ENCODE results near the gene ARL13A.
"Not testable (repeated sequence)": the region's sequence is repeated elsewhere in the genome, so short reads cannot be mapped to it uniquely, and the experiment has no call there.

Gene ARL13A

DNA sequence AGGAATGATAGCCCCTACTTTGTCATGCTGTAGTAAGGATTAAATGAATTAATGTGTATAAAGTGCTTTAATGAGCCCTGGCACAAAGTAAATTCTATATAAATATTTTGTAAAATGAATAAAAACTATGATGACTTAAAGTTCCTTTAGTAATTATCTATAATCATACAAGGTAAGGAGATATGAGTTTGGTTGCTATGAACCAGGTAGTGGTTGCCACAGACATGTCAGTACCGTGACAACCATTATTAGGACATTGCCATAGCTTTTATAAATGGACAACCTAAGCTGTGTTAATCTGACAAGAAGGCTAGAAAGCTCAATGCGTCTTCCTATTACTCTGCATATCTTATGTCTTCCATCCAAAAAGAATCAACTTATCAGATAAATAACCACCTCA is at the start of gene ARL13A:
TSS of gene ARL13A (plus strand) at position 301 of the 400 bp plus-strand sequence. CDS start 3,982 bp downstream, outside the sequence.
- DNase-seq = no peak

- DNase-seq = no peak
Observed at GRCh38 chrX:100924375-100924774, 45.1 kb upstream of the ARL13A start.

DNA sequence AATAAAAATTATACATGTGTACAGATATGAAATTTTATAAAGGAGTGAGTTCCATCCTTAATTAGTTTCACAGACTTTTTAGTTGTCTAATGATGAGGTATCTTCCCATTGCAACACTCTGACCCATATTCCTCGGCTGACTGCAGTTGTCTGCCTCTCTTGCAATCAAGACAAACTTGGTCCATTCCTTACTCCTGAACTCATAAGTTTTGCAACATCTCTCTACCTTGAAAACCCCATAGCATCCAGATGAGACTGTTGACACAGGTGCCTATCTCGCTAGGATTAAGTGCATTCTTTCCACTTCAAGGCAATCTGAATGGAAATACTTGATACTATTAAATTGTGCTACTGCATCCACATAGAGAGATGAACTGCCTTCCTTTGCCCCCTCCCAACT is 43.1 kb upstream of the ARL13A start:
- DNase-seq = no peak

DNA sequence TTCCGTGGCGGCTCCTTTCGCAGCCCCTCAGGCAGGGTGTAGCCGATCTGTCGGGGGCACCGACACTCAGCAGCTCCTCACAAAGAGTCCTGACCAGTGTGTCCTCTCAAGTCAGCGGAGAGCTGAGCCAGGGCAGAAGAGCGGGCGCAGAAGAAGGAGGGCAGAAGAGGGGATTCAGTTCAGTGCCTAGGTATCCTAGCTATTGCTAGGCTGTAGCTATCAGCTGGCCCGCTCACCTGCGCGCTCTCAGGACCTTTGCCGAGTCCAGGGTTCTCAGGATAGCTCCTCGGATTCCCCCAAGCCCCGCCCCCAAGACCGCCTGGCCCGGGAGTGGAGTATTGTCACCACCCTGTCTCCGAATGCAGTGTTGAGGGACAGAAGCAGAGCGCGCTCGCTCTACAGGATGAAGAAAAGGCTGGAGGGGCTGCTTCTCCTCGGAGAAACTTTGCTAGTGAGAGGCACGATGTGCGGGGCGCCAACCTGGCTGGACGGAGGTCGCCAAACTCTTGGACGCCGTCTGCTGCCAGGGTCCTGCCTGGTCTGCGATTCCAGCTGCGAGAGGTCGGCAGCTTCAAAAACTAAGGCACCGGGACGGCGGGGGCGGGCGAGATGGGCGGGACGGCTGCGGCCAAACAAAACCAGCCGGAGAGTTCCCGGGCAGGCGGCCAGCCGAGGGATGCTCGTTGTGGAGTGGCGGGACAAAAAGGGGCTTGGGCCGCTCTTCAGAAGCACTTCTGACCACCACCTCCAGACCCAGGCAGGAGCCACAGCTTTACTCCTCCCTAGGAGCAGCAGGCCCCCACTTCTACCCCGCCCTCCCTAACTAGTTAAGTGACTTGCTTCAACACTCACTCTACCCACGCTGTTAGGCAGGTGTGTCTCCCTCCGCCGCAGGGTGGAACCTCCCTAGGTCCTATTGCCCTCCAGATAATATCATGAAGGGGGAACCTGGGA is 40.6 kb upstream of the ARL13A start, which contains the start of gene XKRX:
TSS of gene XKRX (minus strand) at position 258 of the 954 bp plus-strand sequence. CDS start 613 bp downstream, outside the sequence.
- DNase-seq = no peak

GRCh38 chrX:100931218-100931924 is 38.1 kb upstream of the ARL13A start:
- DNase-seq = no peak

DNA sequence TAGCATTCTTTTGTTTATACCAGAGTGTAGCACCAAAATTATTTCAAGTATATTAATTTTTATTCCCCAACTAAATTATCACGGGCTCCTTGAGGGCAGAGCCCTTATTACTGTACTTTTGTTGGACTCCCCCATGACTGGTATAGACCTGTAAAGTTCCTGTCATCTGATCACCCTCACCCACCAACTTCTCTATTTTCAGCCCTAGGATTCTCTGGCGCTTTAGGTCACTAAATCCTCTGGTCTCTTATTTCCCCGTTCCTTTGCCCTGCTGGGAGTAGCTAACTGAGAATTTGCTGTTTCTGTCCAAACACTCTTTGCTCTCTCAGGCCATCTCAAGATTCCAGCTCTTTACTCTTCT is 37.6 kb upstream of the ARL13A start:
- DNase-seq = no peak

GRCh38 chrX:100935767-100936166 is 33.7 kb upstream of the ARL13A start:
- no peak for DNase-seq

- DNase-seq = no peak
Observed at GRCh38 chrX:100939333-100939732, 30.2 kb upstream of the ARL13A start.

GRCh38 chrX:100944601-100945000 is 24.9 kb upstream of the ARL13A start:
- DNase-seq = no peak

GRCh38 chrX:100946299-100946927 is 23.1 kb upstream of the ARL13A start:
- DNase-seq = no peak

GRCh38 chrX:100948557-100948956 is 21.0 kb upstream of the ARL13A start:
- no peak for DNase-seq

- no peak for DNase-seq
Observed at GRCh38 chrX:100962811-100963210, 6.7 kb upstream of the ARL13A start.

DNA sequence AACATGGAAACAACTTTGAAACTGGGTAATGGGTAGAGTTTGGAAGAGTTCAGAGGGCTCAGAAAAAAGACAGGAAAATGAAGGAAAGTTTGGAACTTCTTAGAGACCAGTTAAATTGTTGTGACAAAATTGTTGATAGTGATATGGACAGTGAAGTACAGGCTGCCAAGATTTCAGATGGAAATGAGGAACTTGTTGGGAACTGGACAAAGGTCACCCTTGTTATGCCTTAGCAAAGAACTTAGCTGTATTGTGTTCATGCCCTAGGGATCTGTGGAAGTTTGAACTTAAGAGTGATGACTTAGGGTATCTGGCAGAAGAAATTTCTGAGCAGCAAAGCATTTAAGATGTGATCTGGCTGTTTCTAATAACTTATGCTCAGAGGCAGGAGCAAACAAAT is 5.1 kb upstream of the ARL13A start:
- no peak for DNase-seq

DNA sequence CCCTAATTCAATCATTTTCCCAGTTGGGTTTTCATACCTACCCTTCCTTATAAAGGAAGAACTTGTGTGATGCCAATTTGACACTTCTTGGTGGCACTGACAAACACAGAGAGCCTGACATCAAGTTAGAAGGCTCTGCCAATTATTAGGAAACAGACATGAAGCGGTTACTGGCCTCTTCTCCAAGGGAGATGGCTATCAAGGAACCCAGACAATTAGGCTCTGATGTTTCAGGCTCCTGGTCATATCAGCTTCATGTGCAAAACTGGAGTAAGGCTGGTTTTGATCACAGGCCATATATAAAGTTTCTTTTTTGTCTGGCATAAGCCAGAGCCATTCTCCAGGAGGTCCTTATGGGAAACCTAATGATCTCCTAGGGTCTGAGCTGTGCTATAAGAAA is 428 bp downstream of the ARL13A start:
- DNase-seq = no peak

- DNase-seq = no peak
Observed at GRCh38 chrX:100973411-100973810, 3.9 kb downstream of the ARL13A start.

DNA sequence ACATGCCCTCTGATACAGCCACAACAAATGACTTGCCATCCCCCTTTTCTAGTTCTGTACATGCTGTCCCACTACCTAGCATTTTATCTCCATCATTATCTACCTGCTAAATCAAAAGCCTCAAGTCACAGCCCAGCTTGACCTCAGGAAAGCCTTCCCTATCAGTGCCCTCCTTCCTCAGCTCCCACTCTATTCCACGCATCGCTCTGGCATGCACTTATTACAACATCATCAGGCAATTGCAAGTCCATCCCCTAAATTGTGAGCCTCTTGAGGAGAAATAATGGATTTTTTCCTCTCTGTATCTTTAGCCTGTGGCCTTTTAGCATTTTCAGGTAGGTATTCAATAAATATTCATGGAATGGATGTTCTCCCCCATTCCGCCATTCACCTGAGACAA is 5.7 kb downstream of the ARL13A start:
- DNase-seq = no peak

DNA sequence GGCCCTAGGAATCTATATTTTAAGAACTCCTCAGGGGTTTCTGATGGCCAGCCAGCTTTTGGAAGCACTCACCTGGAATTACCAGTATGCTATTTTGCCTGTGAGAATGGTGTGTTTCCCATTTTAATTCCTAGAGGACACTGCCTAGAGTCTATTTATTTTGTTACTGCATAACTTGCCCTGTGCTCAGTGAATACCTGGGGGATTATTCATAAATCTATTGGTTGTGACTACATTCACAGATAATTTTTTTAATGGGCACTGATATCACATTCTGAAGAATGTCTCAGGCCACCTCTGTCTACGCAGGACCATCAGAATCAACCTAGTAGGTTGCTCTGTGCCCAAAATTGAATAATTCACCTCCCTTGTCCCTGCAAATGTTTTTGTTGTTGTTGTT is 6.7 kb downstream of the ARL13A start:
- DNase-seq = no peak

DNA sequence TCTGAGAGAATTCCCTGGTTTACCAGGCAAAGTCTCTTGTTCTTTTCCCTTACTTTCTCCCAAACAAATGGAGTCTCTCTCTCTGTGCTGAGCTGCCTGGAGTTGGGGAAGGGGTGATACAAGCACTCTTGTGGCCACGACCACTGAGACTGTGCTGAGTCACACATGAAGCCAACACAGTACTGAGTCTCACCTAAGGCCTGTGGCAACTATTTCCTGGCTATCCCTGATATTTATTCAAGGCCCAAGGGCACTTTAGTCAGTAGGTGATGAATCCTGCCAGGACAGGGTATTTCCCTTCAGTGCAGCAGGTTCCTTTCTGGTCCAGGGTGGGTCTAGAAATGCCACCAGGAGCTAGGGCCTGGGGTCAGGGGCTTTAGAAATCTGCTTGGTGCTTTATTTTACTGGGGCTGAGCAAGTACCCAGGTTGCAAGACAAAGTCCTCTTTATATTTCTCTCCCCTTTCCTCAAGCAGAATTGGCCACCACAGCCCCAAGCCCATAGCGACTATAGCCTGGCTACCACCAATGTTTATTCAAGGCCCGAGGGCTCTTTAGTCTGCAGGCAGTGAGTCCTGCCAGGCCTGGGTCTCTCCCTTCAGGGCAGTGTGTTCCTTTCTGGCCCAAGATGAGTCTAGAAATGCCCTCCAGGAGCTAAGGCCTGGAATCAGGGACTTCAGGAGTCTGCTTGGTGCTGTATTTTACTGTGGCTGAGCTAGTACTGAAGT is 10.5 kb downstream of the ARL13A start:
- DNase-seq = no peak

GRCh38 chrX:100980608-100981497 is 11.3 kb downstream of the ARL13A start:
- DNase-seq = no peak

DNA sequence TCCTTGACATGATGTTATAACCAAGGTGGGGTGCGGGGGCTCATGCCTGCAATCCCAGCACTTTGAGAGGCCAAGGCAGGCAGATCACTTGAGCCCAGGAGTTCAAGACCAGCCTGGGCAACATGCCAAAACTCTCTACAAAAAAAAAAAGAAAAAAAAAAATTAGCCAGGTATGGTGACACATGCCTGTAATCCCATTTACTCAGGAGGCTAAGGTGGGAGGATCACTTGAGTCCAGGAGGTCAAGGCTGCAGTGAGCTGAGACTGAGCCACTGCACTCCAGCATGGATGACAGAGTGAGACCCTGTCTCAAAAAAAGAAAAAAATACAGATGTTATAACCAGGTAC is 12.0 kb downstream of the ARL13A start:
- not testable (repeated sequence) for DNase-seq

DNA sequence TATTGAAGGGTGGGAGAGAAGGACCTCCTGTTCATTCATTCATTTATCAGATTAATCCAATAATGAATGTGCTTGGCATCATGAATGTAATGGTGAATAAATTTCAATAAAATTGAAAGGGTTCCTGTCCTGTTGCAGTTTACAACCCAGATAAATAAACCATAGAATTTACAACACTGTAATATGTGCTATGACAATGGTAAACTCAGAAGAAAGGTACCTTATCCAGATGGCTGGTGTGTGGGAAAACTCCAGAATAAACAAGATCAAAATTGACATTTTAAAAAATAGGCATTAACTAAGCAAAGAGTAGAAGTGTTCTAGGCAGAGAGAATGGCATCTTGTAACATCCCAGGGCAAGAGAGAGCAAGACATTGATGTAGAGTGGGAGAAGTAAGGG is 15.3 kb downstream of the ARL13A start:
- no peak for DNase-seq

- DNase-seq = no peak
Observed at GRCh38 chrX:100990139-100990538, 20.6 kb downstream of the ARL13A start.
